ENCODE measurements around the gene IQSEC1. TPM values are rescaled to one million over a fixed set of nuclear protein-coding genes. Genes with fewer than 3 reads are reported as not detected.

IQSEC1 gene
- total RNA-seq, 1 experiment from 2014 or later, result 28.1 TPM

DNA sequence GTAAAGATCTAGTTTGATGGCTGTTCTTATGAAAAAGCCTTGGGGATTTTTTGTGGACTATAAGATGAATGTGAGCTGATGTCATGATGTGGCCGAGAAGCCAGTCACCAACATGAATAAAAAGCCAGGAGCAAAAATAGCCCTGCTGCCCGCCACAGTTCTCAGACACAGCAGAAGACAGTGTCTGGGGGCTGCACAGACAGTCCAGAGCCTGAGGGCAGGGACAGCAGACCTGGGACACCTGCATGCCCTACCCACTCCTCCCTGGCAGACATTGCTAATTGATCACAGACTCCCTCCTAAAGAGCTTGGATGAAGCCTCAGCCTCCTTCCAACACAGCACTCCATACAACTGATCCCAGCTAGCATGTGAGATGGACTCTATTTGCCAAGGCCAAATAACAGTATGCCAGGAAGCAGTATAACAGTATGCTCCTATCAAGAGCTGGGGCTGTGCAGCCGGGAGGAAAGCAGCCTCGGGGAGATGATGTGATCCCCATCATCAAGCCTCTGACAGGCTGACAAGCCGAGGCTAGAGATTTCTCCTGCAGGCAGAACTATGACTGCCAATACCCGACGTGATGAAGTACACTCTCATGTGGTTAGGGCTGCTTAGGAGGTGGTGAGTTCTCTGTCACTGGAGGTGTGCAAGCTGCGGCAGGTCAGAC is 126.4 kb downstream of the IQSEC1 start:
- CTCF ChIA-PET, result interaction anchor here (2.1 kb wide), 1 partner anchor 37 kb away, joined by 7 read pairs; no protein-coding TSS in a partner anchor
- no peaks in the 10 kb centered on the region for H3K9me2 ChIP-seq (ENCODE audit: insufficient read depth)
- DNase-seq (ENCODE audit: low read depth, low spot score) (no peak), ATAC-seq (no peak)
- H3K27ac ChIP-seq (ENCODE audit: low read depth, low read length), result no peak overlapping the region
- RAD21 ChIA-PET (ENCODE audit: low non-redundant PET in 1 of 2, low total read pairs in 2 of 2, uncharacterized antibody in 2 of 2, unreplicated experiment in 2 of 2), result no interaction called here
- no peaks in the 10 kb centered on the region for H3K36me3 ChIP-seq (ENCODE audit: control insufficient read depth in 1 of 2, insufficient read depth in 2 of 2, low read length in 2 of 2)
- H3K4me3 ChIP-seq (replicated peaks in 1 of 2; ENCODE audit: low read depth in 1 of 2, low read length in 2 of 2), result no peak overlapping the region
- no TSS peak for BruUV-seq (replicated peaks)
- no peaks in the 10 kb centered on the region for H4K20me1 ChIP-seq (ENCODE audit: insufficient read depth)
- intact Hi-C loops (cut with micrococcal nuclease), result no loop called here
- H3K79me2 ChIP-seq (ENCODE audit: insufficient read depth, low read length), result no peaks in the 10 kb centered on the region; the same call in 1 of the 2 replicates
- no peak overlapping the region for H3K9ac ChIP-seq (ENCODE audit: low read length)
- H3K4me1 ChIP-seq (ENCODE audit: control insufficient read depth in 1 of 2, insufficient read depth in 2 of 2, low read length in 2 of 2), result peaks cover 20 to 30% of the 10 kb centered on the region in 2 experiments
- no peak for TF ChIP-seq SIN3A (IDR thresholded peaks at IDR 0.05; ENCODE audit: low read depth)
- no peak for TF ChIP-seq ATF3 (IDR thresholded peaks at IDR 0.05)
- TF ChIP-seq POLR2A (IDR thresholded peaks at IDR 0.05; ENCODE audit: borderline replicate concordance, extremely low read depth, insufficient read depth, insufficient read length), result no peak
- TF ChIP-seq, protein P1, sequence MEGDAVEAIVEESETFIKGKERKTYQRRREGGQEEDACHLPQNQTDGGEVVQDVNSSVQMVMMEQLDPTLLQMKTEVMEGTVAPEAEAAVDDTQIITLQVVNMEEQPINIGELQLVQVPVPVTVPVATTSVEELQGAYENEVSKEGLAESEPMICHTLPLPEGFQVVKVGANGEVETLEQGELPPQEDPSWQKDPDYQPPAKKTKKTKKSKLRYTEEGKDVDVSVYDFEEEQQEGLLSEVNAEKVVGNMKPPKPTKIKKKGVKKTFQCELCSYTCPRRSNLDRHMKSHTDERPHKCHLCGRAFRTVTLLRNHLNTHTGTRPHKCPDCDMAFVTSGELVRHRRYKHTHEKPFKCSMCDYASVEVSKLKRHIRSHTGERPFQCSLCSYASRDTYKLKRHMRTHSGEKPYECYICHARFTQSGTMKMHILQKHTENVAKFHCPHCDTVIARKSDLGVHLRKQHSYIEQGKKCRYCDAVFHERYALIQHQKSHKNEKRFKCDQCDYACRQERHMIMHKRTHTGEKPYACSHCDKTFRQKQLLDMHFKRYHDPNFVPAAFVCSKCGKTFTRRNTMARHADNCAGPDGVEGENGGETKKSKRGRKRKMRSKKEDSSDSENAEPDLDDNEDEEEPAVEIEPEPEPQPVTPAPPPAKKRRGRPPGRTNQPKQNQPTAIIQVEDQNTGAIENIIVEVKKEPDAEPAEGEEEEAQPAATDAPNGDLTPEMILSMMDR (IDR thresholded peaks at IDR 0.05 in 2 of 3, conservative IDR thresholded peaks at IDR 0.05 in 1 of 3; ENCODE audit: borderline replicate concordance in 1 of 3, insufficient read depth in 1 of 3, low read depth in 2 of 3, low read length in 2 of 3), result no peak
- TF ChIP-seq SRF (IDR thresholded peaks at IDR 0.05; ENCODE audit: low read depth), result no peak
- no peak for TF ChIP-seq YY1 (IDR thresholded peaks at IDR 0.05; ENCODE audit: extremely low read depth, insufficient replicate concordance, low read depth, low read length)
- no peak for TF ChIP-seq EGR1 (IDR thresholded peaks at IDR 0.05; ENCODE audit: low read depth)
- TF ChIP-seq ZNF274 (IDR thresholded peaks at IDR 0.05; ENCODE audit: low read depth, low read length), result no peak
- TF ChIP-seq, protein P2, sequence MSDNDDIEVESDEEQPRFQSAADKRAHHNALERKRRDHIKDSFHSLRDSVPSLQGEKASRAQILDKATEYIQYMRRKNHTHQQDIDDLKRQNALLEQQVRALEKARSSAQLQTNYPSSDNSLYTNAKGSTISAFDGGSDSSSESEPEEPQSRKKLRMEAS (IDR thresholded peaks at IDR 0.05), result no peak
- TF ChIP-seq CEBPB (IDR thresholded peaks at IDR 0.05; ENCODE audit: low read depth), result no peak
- H3K27me3 ChIP-seq (ENCODE audit: insufficient read depth, low read length), result no peaks in the 10 kb centered on the region
- no peak overlapping the region for H3K4me2 ChIP-seq (ENCODE audit: low read length)
- H3K9me3 ChIP-seq (ENCODE audit: control insufficient read depth in 1 of 2, insufficient read depth in 1 of 2, low read depth in 1 of 2, low read length in 2 of 2), result no peaks in the 10 kb centered on the region
- POLR2A ChIA-PET, result no interaction called here
- H2AFZ ChIP-seq (ENCODE audit: low read depth, low read length, poor library complexity, severe bottlenecking), result no peak overlapping the region
